Spleen (tissue), 11 donors: Measurements from ENCODE around the gene MUTYH. TPM values are rescaled to one million over a fixed set of nuclear protein-coding genes. Genes with fewer than 3 reads are reported as not detected.
A peak's percentile ranks its signal among the peaks of the same experiment; 100 is the strongest.

Source experiments
- DNase-seq: peaks from one replicate; pipeline ENCODE4 v3.0.0-alpha.2; 2020
- H3K27ac ChIP-seq, 8 donors: fragments of 200-600 bp; sonication (generic) in 7 of 8; 1 replicate in 4 of 8; 2 replicates in 4 of 8; pipeline versions ENCODE4 v1.5.0 to v1.8.0; 2016 to 2021; ENCODE audit warnings: inconsistent platforms in 4 of 8, mild to moderate bottlenecking in 4 of 8, moderate library complexity in 1 of 8
- H3K27me3 ChIP-seq, 7 donors: fragments of 200-600 bp; sonication (generic) in 6 of 7; replicated peaks in 1 of 7; 1 replicate in 4 of 7; 2 replicates in 3 of 7; pipeline versions ENCODE4 v1.5.0 to v1.8.0; 2016 to 2021; ENCODE audit warnings: inconsistent platforms in 3 of 7, mild to moderate bottlenecking in 1 of 7
- H3K36me3 ChIP-seq, 6 donors: fragments of 200-600 bp; sonication (generic) in 5 of 6; 1 replicate in 4 of 6; 2 replicates in 2 of 6; pipeline versions ENCODE4 v1.5.0 to v1.8.0; 2016 to 2021; ENCODE audit warnings: inconsistent platforms in 2 of 6
- H3K4me1 ChIP-seq, 6 donors: fragments of 200-600 bp; sonication (generic) in 5 of 6; 1 replicate in 3 of 6; 2 replicates in 3 of 6; pipeline versions ENCODE4 v1.5.0 to v1.8.0; 2016 to 2021; ENCODE audit warnings: inconsistent platforms in 3 of 6
- H3K4me3 ChIP-seq, 8 donors: fragments of 200-600 bp; sonication (generic) in 7 of 8; 1 replicate in 4 of 8; 2 replicates in 4 of 8; pipeline versions ENCODE4 v1.5.0 to v1.8.0; 2016 to 2021; ENCODE audit warnings: inconsistent platforms in 4 of 8, mild to moderate bottlenecking in 4 of 8, moderate library complexity in 2 of 8
- H3K9me3 ChIP-seq, 8 donors: fragments of 200-600 bp; sonication (generic) in 7 of 8; 1 replicate in 4 of 8; 2 replicates in 4 of 8; pipeline versions ENCODE4 v1.5.0 to v1.8.0; 2016 to 2021; ENCODE audit warnings: inconsistent platforms in 4 of 8
- POLR2A ChIP-seq, 3 donors: fragments of 450-650 bp; IDR thresholded peaks; one replicate each; pipeline ENCODE4 v1.5.1; 2017; ENCODE audit warnings: antibody characterized with exemption in 3 of 3, mild to moderate bottlenecking in 1 of 3
- POLR2AphosphoS5 ChIP-seq, 3 donors: sonication (generic); formaldehyde crosslinking; IDR thresholded peaks; one replicate each; pipeline ENCODE4 v1.5.1; 2017; ENCODE audit warnings: antibody characterized with exemption in 3 of 3
- WGBS, 5 donors: extraction: QIAGEN DNeasy Blood & Tissue Kit in 3 of 5; methylation state at CpG; one replicate each; pipeline versions ENCODE4 v1.1.5 to v1.1.7; 2013 to 2018; 5-methylcytosine and 5-hydroxymethylcytosine counted together
- intact Hi-C: fragments of 100-400 bp; cut with DNase I; formaldehyde crosslinking; loops from one replicate; pipeline ENCODE4 v1.15.0; 2023; ENCODE audit warnings: low total_unique reads
- polyA plus RNA-seq, 3 donors: library from polyadenylated mRNA; stranded (reverse); fragments of 200-250 nt; gene quantifications; one replicate each; pipeline ENCODE4 v1.2.1, GENCODE V29; 2013
- total RNA-seq, 7 donors: library from RNA; depleted of rRNA in 3 of 7; stranded (reverse); fragments of >200 nt in 3 of 7; fragmentation: NEBNext Ultra II Directional in 4 of 7; extraction: Animal tissue kit (Norgen Biotek cat#: 25700) in 4 of 7; gene quantifications; one replicate each; pipeline versions ENCODE4 v1.1.0 to v1.2.1, GENCODE V29; 2016 to 2021
- TF ChIP-seq, protein P1 (sequence below), 11 experiments: fragments of 200-600 bp in 7 of 11; fragments of 450-650 bp in 4 of 11; sonication (generic) in 4 of 11; IDR thresholded peaks in 8 of 11; conservative IDR thresholded peaks in 3 of 11; 1 replicate in 7 of 11; 2 replicates in 4 of 11; pipeline versions ENCODE4 v1.4.0 to v1.8.0; 2016 to 2021; ENCODE audit warnings: antibody characterized with exemption in 11 of 11, inconsistent platforms in 4 of 11, mild to moderate bottlenecking in 1 of 11
- donor health status: healthy with polysubstance abuse.
- donor health status: DM: no; HTN: no; CAD: no; lungs with moderate emphysema.
- donor health status: DM: no; HTN: no; CAD: no.
- donor health status: Bipolar disorder and iron deficiency.
- donor health status: healthy.
- donor health status: DM: no; HTN: no; CAD: no.
- donor health status: DM: yes; HTN: yes; CAD: no.

Gene MUTYH
- total and polyA plus RNA-seq, 10 donors, result 25.4 to 46.9 (median 37.2) TPM

GRCh38 chr1:45348020-45348419 lies 7.8 kb upstream of the MUTYH start:
- no peak for TF ChIP-seq POLR2A (IDR thresholded peaks at IDR 0.05)
- TF ChIP-seq, protein P1, sequence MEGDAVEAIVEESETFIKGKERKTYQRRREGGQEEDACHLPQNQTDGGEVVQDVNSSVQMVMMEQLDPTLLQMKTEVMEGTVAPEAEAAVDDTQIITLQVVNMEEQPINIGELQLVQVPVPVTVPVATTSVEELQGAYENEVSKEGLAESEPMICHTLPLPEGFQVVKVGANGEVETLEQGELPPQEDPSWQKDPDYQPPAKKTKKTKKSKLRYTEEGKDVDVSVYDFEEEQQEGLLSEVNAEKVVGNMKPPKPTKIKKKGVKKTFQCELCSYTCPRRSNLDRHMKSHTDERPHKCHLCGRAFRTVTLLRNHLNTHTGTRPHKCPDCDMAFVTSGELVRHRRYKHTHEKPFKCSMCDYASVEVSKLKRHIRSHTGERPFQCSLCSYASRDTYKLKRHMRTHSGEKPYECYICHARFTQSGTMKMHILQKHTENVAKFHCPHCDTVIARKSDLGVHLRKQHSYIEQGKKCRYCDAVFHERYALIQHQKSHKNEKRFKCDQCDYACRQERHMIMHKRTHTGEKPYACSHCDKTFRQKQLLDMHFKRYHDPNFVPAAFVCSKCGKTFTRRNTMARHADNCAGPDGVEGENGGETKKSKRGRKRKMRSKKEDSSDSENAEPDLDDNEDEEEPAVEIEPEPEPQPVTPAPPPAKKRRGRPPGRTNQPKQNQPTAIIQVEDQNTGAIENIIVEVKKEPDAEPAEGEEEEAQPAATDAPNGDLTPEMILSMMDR (IDR thresholded peaks at IDR 0.05 in 8 of 11, conservative IDR thresholded peaks at IDR 0.05 in 3 of 11), result no peak
- TF ChIP-seq POLR2AphosphoS5 (IDR thresholded peaks at IDR 0.05), result no peak
- 92 to 100% (median 97%) methylated on average over 2 of the region's 2 CpGs for WGBS, 5 donors
- DNase-seq, result no peak
- H3K36me3 ChIP-seq, result peaks cover 0 to 66% (median 25%) of the 10 kb centered on the region in 6 donors
- H3K4me1 ChIP-seq, result peaks cover 0 to 8% (median under 1%) of the 10 kb centered on the region in 6 donors
- H3K9me3 ChIP-seq, result no peaks in the 10 kb centered on the region
- no peak overlapping the region for H3K27ac ChIP-seq
- H3K4me3 ChIP-seq, result no peak overlapping the region
- intact Hi-C loops, result no loop called here
- H3K27me3 ChIP-seq, result no peaks in the 10 kb centered on the region

DNA sequence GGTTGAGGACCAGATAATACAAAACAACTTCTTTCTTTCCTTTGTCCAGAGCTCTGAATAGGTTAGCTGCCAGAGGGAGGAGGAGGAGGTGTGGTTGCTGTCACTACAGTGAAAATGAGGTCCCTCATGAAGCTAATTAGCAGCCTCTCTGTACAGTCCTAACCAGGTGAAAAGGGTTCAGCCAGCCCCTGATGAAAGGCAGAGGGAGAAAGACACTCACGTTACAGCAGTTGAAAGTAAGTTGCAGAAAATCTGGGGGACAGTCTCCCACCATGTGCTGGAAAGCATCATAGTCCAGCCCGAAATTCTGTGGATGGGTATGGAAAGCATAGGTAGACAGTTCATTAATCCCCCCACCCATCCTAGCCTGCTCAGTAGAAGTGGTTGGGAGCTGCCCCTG lies 6.2 kb upstream of the MUTYH start:
- peaks cover 3 to 69% (median 38%) of the 10 kb centered on the region in 6 donors for H3K36me3 ChIP-seq

DNA sequence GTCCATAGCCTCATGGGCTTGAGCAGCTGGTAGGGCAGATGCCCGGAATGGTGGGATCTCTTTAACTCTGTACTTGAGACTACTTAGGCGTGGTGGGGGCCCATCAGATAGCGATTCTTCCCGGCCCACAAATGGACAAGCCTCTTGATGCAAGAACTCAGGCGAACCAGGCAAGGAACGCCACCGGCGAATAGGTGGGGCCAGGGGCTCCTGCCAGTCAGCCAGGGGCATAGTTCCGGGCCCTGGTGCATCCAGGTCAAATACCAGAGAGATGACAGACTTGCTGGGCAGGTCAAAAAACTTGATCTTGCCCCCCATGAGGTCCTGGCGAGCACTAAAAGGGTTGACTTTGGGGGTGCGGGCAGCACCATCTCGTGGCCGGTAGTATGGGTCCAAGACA lies 4.8 kb upstream of the MUTYH start:
- no peak for DNase-seq
- intact Hi-C loops, result no loop called here
- Histone ChIP-seq H3K4me3 (no peak overlapping the region), H3K4me1 (peaks cover 20 to 36% (median 26%) of the 10 kb centered on the region in 6 donors), H3K36me3 (peaks cover 3 to 68% (median 38%) of the 10 kb centered on the region in 6 donors), H3K27me3 (no peaks in the 10 kb centered on the region), H3K9me3 (no peaks in the 10 kb centered on the region), H3K27ac (no peak overlapping the region)
- WGBS, 5 donors, result 88 to 96% (median 94%) methylated on average over 12 to 13 of the region's 13 CpGs
- no peak for TF ChIP-seq POLR2A (IDR thresholded peaks at IDR 0.05)
- TF ChIP-seq, protein P1 (IDR thresholded peaks at IDR 0.05 in 8 of 11, conservative IDR thresholded peaks at IDR 0.05 in 3 of 11), result no peak
- TF ChIP-seq POLR2AphosphoS5 (IDR thresholded peaks at IDR 0.05), result peak in 1 of 3 donors; percentile 22

More for the DNA sequence above, 6.2 kb upstream of the MUTYH start:
- no peaks in the 10 kb centered on the region for H3K27me3 ChIP-seq
- no peak for DNase-seq
- no peak overlapping the region for H3K27ac ChIP-seq
- no peak overlapping the region for H3K4me3 ChIP-seq
- intact Hi-C loops, result no loop called here
- no peaks in the 10 kb centered on the region for H3K9me3 ChIP-seq
- TF ChIP-seq, protein P1 (IDR thresholded peaks at IDR 0.05 in 8 of 11, conservative IDR thresholded peaks at IDR 0.05 in 3 of 11), result no peak
- no peak for TF ChIP-seq POLR2AphosphoS5 (IDR thresholded peaks at IDR 0.05)
- no peak for TF ChIP-seq POLR2A (IDR thresholded peaks at IDR 0.05)
- peaks cover 10 to 24% (median 15%) of the 10 kb centered on the region in 6 donors for H3K4me1 ChIP-seq
- 76 to 95% (median 92%) methylated on average over 2 of the region's 2 CpGs for WGBS, 5 donors

DNA sequence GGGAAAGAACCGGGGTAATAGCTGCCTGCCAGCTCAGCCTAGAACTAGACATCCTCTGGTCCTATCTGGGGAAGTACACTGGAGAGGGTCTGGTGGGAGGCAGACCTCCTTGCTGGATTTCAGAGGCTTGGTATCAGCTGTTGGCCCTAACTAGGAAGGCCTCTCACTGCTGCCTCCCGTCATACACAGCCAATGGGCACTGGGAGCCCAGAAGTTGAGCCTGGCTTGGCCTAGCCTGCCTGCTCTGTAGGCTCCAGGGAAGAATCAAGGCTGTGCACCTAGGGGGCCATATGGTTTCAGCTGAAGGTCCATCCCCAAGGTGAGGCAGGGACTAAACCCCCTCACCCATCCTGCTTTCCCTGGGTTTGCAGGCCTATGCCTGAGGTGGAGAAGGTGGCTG lies 4.3 kb upstream of the MUTYH start:
- intact Hi-C loops, result no loop called here
- no peak overlapping the region for H3K4me3 ChIP-seq
- WGBS, 5 donors, result 93 to 100% (median 97%) methylated on average over 2 of the region's 2 CpGs
- no peaks in the 10 kb centered on the region for H3K27me3 ChIP-seq
- DNase-seq, result no peak
- H3K36me3 ChIP-seq, result peaks cover 3 to 68% (median 38%) of the 10 kb centered on the region in 6 donors
- TF ChIP-seq, protein P1 (IDR thresholded peaks at IDR 0.05 in 8 of 11, conservative IDR thresholded peaks at IDR 0.05 in 3 of 11), result no peak
- peak in 1 of 3 donors; percentile 12 for TF ChIP-seq POLR2AphosphoS5 (IDR thresholded peaks at IDR 0.05)
- no peaks in the 10 kb centered on the region for H3K9me3 ChIP-seq
- H3K27ac ChIP-seq, result no peak overlapping the region
- peaks cover 20 to 36% (median 27%) of the 10 kb centered on the region in 6 donors for H3K4me1 ChIP-seq
